BLaER1 treated with 17β-estradiol and CSF1 and Interleukin-3, amounts not matched to agents 10 nM and 100 nM (cell line): ENCODE results near the gene TRAPPC4.
A peak's percentile ranks its signal among the peaks of the same experiment; 100 is the strongest.
"Not testable (repeated sequence)": the region's sequence is repeated elsewhere in the genome, so short reads cannot be mapped to it uniquely, and the experiment has no call there.

Experiments used
- H3K27ac ChIP-seq, 11 experiments: shearing (Covaris generic); formaldehyde crosslinking; 2 replicates each; pipeline ENCODE4 v1.8.1; 2022
- H3K27me3 ChIP-seq, 11 experiments: shearing (Covaris generic); formaldehyde crosslinking; 2 replicates each; pipeline ENCODE4 v1.8.1; 2022
- H3K36me3 ChIP-seq, 11 experiments: shearing (Covaris generic); formaldehyde crosslinking; 2 replicates each; pipeline ENCODE4 v1.8.1; 2022
- H3K4me1 ChIP-seq, 10 experiments: shearing (Covaris generic); formaldehyde crosslinking; 2 replicates each; pipeline ENCODE4 v1.8.1; 2022
- H3K4me2 ChIP-seq, 11 experiments: shearing (Covaris generic); formaldehyde crosslinking; 2 replicates each; pipeline ENCODE4 v1.8.1; 2022
- H3K4me3 ChIP-seq, 10 experiments: shearing (Covaris generic); formaldehyde crosslinking; 2 replicates each; pipeline ENCODE4 v1.8.1; 2022
- H3K9ac ChIP-seq, 11 experiments: shearing (Covaris generic); formaldehyde crosslinking; 2 replicates each; pipeline ENCODE4 v1.8.1; 2022
- H3K9me3 ChIP-seq, 11 experiments: shearing (Covaris generic); formaldehyde crosslinking; replicated peaks in 1 of 11; 2 replicates each; pipeline ENCODE4 v1.8.1; 2022
- H4K20me1 ChIP-seq, 11 experiments: shearing (Covaris generic); formaldehyde crosslinking; 2 replicates each; pipeline ENCODE4 v1.8.1; 2022
- Cebpa-rat ChIP-seq, 11 experiments: shearing (Covaris generic); IDR thresholded peaks; 2 replicates each; pipeline ENCODE4 v1.8.1; 2022

The TRAPPC4 gene

GRCh38 chr11:119006656-119007055, 11.9 kb upstream of the TRAPPC4 start:
- Histone ChIP-seq H3K36me3 (peaks cover 83 to 100% (median 91%) of the 10 kb centered on the region in 11 experiments), H3K27ac (no peak overlapping the region), H3K4me3 (no peak overlapping the region), H3K4me1 (no peaks in the 10 kb centered on the region), H3K4me2 (no peak overlapping the region), H4K20me1 (peaks cover 0 to 16% (median 7%) of the 10 kb centered on the region in 11 experiments; a peak in 9 of 22 replicates), H3K27me3 (no peaks in the 10 kb centered on the region), H3K9ac (no peak overlapping the region), H3K9me3 (no peaks in the 10 kb centered on the region)
- no peak for TF ChIP-seq Cebpa-rat (IDR thresholded peaks at IDR 0.05)

GRCh38 chr11:119011476-119012053, 7.0 kb upstream of the TRAPPC4 start:
- Histone ChIP-seq H3K27ac (no peak overlapping the region), H3K4me1 (peaks cover 10 to 19% (median 12%) of the 10 kb centered on the region in 10 experiments), H3K27me3 (no peaks in the 10 kb centered on the region), H3K4me3 (no peak overlapping the region), H3K9ac (no peak overlapping the region), H4K20me1 (peaks cover 24 to 60% (median 52%) of the 10 kb centered on the region in 11 experiments; a peak in 20 of 22 replicates), H3K4me2 (no peak overlapping the region), H3K36me3 (peaks cover 81 to 100% (median 92%) of the 10 kb centered on the region in 11 experiments), H3K9me3 (no peaks in the 10 kb centered on the region)
- no peak for TF ChIP-seq Cebpa-rat (IDR thresholded peaks at IDR 0.05)

GRCh38 chr11:119012629-119013170, 5.9 kb upstream of the TRAPPC4 start:
- TF ChIP-seq Cebpa-rat (IDR thresholded peaks at IDR 0.05) = no peak
- Histone ChIP-seq H3K36me3 (peaks cover 79 to 100% (median 89%) of the 10 kb centered on the region in 11 experiments), H3K27ac (no peak overlapping the region), H3K4me2 (no peak overlapping the region), H3K4me1 (peaks cover 16 to 25% (median 17%) of the 10 kb centered on the region in 10 experiments), H3K9me3 (no peaks in the 10 kb centered on the region), H3K4me3 (no peak overlapping the region), H4K20me1 (peaks cover 27 to 68% (median 55%) of the 10 kb centered on the region in 11 experiments; a peak in 20 of 22 replicates), H3K27me3 (no peaks in the 10 kb centered on the region), H3K9ac (peak overlapping the region in 2 of 11 experiments; percentile 5 to 8; a peak in 1 of 22 replicates)

GRCh38 chr11:119014209-119014924, 4.2 kb upstream of the TRAPPC4 start:
- Histone ChIP-seq H3K27ac (no peak overlapping the region), H3K36me3 (peaks cover 65 to 85% (median 76%) of the 10 kb centered on the region in 11 experiments), H4K20me1 (peaks cover 27 to 75% (median 56%) of the 10 kb centered on the region in 11 experiments; a peak in 20 of 22 replicates)

GRCh38 chr11:119015054-119015611, 3.4 kb upstream of the TRAPPC4 start:
- Histone ChIP-seq H3K9me3 (no peaks in the 10 kb centered on the region), H3K4me1 (peaks cover 22 to 31% (median 25%) of the 10 kb centered on the region in 10 experiments), H4K20me1 (peaks cover 27 to 78% (median 61%) of the 10 kb centered on the region in 11 experiments; a peak in 20 of 22 replicates), H3K9ac (no peak overlapping the region), H3K4me2 (peak overlapping the region in 6 of 11 experiments; percentile 22 to 97 (median 88); a peak in 8 of 22 replicates), H3K36me3 (peaks cover 58 to 78% (median 69%) of the 10 kb centered on the region in 11 experiments), H3K27ac (no peak overlapping the region), H3K27me3 (no peaks in the 10 kb centered on the region), H3K4me3 (no peak overlapping the region; a peak in 1 of 20 replicates)
- TF ChIP-seq Cebpa-rat (IDR thresholded peaks at IDR 0.05) = no peak

More at GRCh38 chr11:119014209-119014924, 4.2 kb upstream of the TRAPPC4 start:
- Histone ChIP-seq H3K4me2 (no peak overlapping the region), H3K27me3 (no peaks in the 10 kb centered on the region), H3K4me3 (no peak overlapping the region), H3K4me1 (peaks cover 16 to 25% (median 18%) of the 10 kb centered on the region in 10 experiments), H3K9me3 (no peaks in the 10 kb centered on the region), H3K9ac (no peak overlapping the region; a peak in 2 of 22 replicates)
- TF ChIP-seq Cebpa-rat (IDR thresholded peaks at IDR 0.05) = no peak

GRCh38 chr11:119016216-119017009, 2.2 kb upstream of the TRAPPC4 start:
- peak overlapping the region in 8 of 11 experiments; percentile 84 to 98 (median 94); a peak in 12 of 22 replicates for H3K27ac ChIP-seq
- peak overlapping the region; percentile 89 to 99 (median 95) for H3K9ac ChIP-seq
- no peaks in the 10 kb centered on the region for H3K9me3 ChIP-seq
- peak overlapping the region; percentile 80 to 98 (median 95) for H3K4me3 ChIP-seq
- no peaks in the 10 kb centered on the region for H3K27me3 ChIP-seq
- peaks cover 35 to 43% (median 38%) of the 10 kb centered on the region in 10 experiments for H3K4me1 ChIP-seq
- peak overlapping the region; percentile 77 to 97 (median 90) for H3K4me2 ChIP-seq
- peaks cover 51 to 78% (median 67%) of the 10 kb centered on the region in 11 experiments for H3K36me3 ChIP-seq
- no peak for TF ChIP-seq Cebpa-rat (IDR thresholded peaks at IDR 0.05)
- H4K20me1 ChIP-seq = peaks cover 27 to 81% (median 65%) of the 10 kb centered on the region in 11 experiments; a peak in 20 of 22 replicates

GRCh38 chr11:119017377-119017776, 1.2 kb upstream of the TRAPPC4 start:
- H4K20me1 ChIP-seq = peaks cover 27 to 84% (median 64%) of the 10 kb centered on the region in 11 experiments; a peak in 20 of 22 replicates

GRCh38 chr11:119019996-119020395, 1.4 kb downstream of the TRAPPC4 start:
- H3K9me3 ChIP-seq = no peaks in the 10 kb centered on the region
- no peaks in the 10 kb centered on the region for H3K27me3 ChIP-seq
- H3K9ac ChIP-seq = peak overlapping the region; percentile 89 to 99 (median 95); a peak in 21 of 22 replicates
- H3K4me1 ChIP-seq = peaks cover 48 to 68% (median 53%) of the 10 kb centered on the region in 10 experiments
- peaks cover 20 to 83% (median 53%) of the 10 kb centered on the region in 11 experiments; a peak in 20 of 22 replicates for H4K20me1 ChIP-seq
- peak overlapping the region; percentile 66 to 96 (median 87) for H3K4me2 ChIP-seq
- H3K4me3 ChIP-seq = peak overlapping the region; percentile 80 to 98 (median 95); a peak in 19 of 20 replicates
- peaks cover 55 to 78% (median 76%) of the 10 kb centered on the region in 11 experiments for H3K36me3 ChIP-seq
- no peak for TF ChIP-seq Cebpa-rat (IDR thresholded peaks at IDR 0.05)
- H3K27ac ChIP-seq = no peak overlapping the region

More at GRCh38 chr11:119017377-119017776, 1.2 kb upstream of the TRAPPC4 start:
- Histone ChIP-seq H3K4me3 (peak overlapping the region; percentile 80 to 98 (median 95)), H3K27ac (peak overlapping the region; percentile 78 to 98 (median 93)), H3K4me1 (peaks cover 39 to 51% (median 43%) of the 10 kb centered on the region in 10 experiments), H3K36me3 (peaks cover 57 to 78% (median 73%) of the 10 kb centered on the region in 11 experiments), H3K4me2 (peak overlapping the region; percentile 77 to 97 (median 90)), H3K9ac (peak overlapping the region; percentile 89 to 99 (median 95))
- H3K9me3 ChIP-seq, H3K27me3 ChIP-seq: not testable (repeated sequence)
